Neuronal stem cell (in vitro differentiated cells): ENCODE data around the gene ALG14.

Source experiments
- DNase-seq: peaks from one replicate; pipeline ENCODE4 v3.0.0-alpha.2; 2013; ENCODE audit warnings: low spot score
- H2AFZ ChIP-seq: one replicate; pipeline ENCODE4 v1.6.1; 2013; ENCODE audit warnings: mild to moderate bottlenecking, low read length, inconsistent platforms
- H2AK5ac ChIP-seq: 2 replicates; pipeline ENCODE4 v1.6.1; 2013; ENCODE audit warnings: low read depth, mild to moderate bottlenecking, inconsistent platforms, low read length, moderate library complexity, mixed read lengths
- H2BK120ac ChIP-seq: 2 replicates; pipeline ENCODE4 v1.6.1; 2013; ENCODE audit warnings: low read depth, mild to moderate bottlenecking, inconsistent platforms, low read length, moderate library complexity, mixed read lengths
- H2BK12ac ChIP-seq: one replicate; pipeline ENCODE4 v1.6.1; 2013; ENCODE audit warnings: low read length, inconsistent platforms
- H2BK15ac ChIP-seq: 2 replicates; pipeline ENCODE4 v1.6.1; 2013; ENCODE audit warnings: mild to moderate bottlenecking, low read length, inconsistent platforms, mixed read lengths
- H2BK5ac ChIP-seq: one replicate; pipeline ENCODE4 v1.6.1; 2013; ENCODE audit warnings: inconsistent platforms, mild to moderate bottlenecking, low read length, moderate library complexity
- H3K14ac ChIP-seq: one replicate; pipeline ENCODE4 v1.6.1; 2013; ENCODE audit warnings: low read length, inconsistent platforms
- H3K18ac ChIP-seq: 2 replicates; pipeline ENCODE4 v1.6.1; 2013; ENCODE audit warnings: low read length, inconsistent platforms
- H3K23ac ChIP-seq: 2 replicates; pipeline ENCODE4 v1.6.1; 2013; ENCODE audit warnings: low read depth, mild to moderate bottlenecking, mixed read lengths, low read length, inconsistent platforms; ENCODE audit not compliant: poor library complexity
- H3K27ac ChIP-seq: replicated peaks from 3 replicates; pipeline ENCODE4 v1.5.1; 2013; ENCODE audit warnings: low read length, inconsistent platforms
- H3K27me3 ChIP-seq, 3 experiments: 2 replicates each; pipeline ENCODE4 v1.6.1; 2013; ENCODE audit warnings: low read length in 3 of 3, mild to moderate bottlenecking in 2 of 3, inconsistent platforms in 1 of 3, low read depth in 1 of 3, mixed read lengths in 1 of 3, moderate library complexity in 1 of 3; ENCODE audit not compliant: control insufficient read depth in 3 of 3, insufficient read depth in 3 of 3
- H3K36me3 ChIP-seq, 2 donors: replicated peaks in 1 of 2; 2 replicates each; pipeline ENCODE4 v1.6.1; 2013; ENCODE audit warnings: low read length in 2 of 2; ENCODE audit not compliant: control insufficient read depth in 2 of 2, insufficient read depth in 2 of 2
- H3K4ac ChIP-seq: 2 replicates; pipeline ENCODE4 v1.6.1; 2013; ENCODE audit warnings: inconsistent platforms, mild to moderate bottlenecking, low read length, moderate library complexity
- H3K4me1 ChIP-seq, 2 donors: 1 replicate in 1 of 2; 2 replicates in 1 of 2; pipeline ENCODE4 v1.6.1; 2013; ENCODE audit warnings: low read length in 2 of 2, low read depth in 1 of 2; ENCODE audit not compliant: control insufficient read depth in 2 of 2, insufficient read depth in 1 of 2
- H3K4me2 ChIP-seq: one replicate; pipeline ENCODE4 v1.6.1; 2013; ENCODE audit warnings: mild to moderate bottlenecking, low read length, inconsistent platforms; ENCODE audit not compliant: insufficient read depth, poor library complexity, severe bottlenecking
- H3K4me3 ChIP-seq, 2 donors: 2 replicates each; pipeline ENCODE4 v1.5.1; 2013; ENCODE audit warnings: low read length in 2 of 2, mild to moderate bottlenecking in 2 of 2, inconsistent platforms in 1 of 2, moderate library complexity in 1 of 2
- H3K79me1 ChIP-seq: one replicate; pipeline ENCODE4 v1.6.1; 2013; ENCODE audit warnings: low read depth, mild to moderate bottlenecking, inconsistent platforms, low read length, moderate library complexity
- H3K9ac ChIP-seq: one replicate; pipeline ENCODE4 v1.6.1; 2013; ENCODE audit warnings: mild to moderate bottlenecking, low read depth, low read length, inconsistent platforms; ENCODE audit not compliant: poor library complexity
- H3K9me3 ChIP-seq, 2 donors: replicated peaks in 1 of 2; 2 replicates each; pipeline versions ENCODE3 to v1.6.1; 2013; ENCODE audit warnings: low read length in 2 of 2, mild to moderate bottlenecking in 2 of 2, inconsistent platforms in 1 of 2, low read depth in 1 of 2, mixed read lengths in 1 of 2, moderate library complexity in 1 of 2; ENCODE audit not compliant: control insufficient read depth in 2 of 2, insufficient read depth in 1 of 2
- H4K8ac ChIP-seq: one replicate; pipeline ENCODE4 v1.6.1; 2013; ENCODE audit warnings: low read depth, mild to moderate bottlenecking, inconsistent platforms, low read length, moderate library complexity
- H4K91ac ChIP-seq: one replicate; pipeline ENCODE4 v1.6.1; 2013; ENCODE audit warnings: low read length, low read depth, mild to moderate bottlenecking, inconsistent platforms; ENCODE audit not compliant: poor library complexity
- WGBS, 2 donors: extraction: QIAGEN DNeasy Blood & Tissue Kit; methylation state at CpG; one replicate each; pipeline ENCODE4 v1.1.7; 2013; ENCODE audit warnings: missing lambda C conversion rate in 2 of 2, mixed read lengths in 1 of 2; ENCODE audit not compliant: insufficient read length in 2 of 2, insufficient replicate concordance in 1 of 2; ENCODE audit errors: extremely low coverage in 2 of 2; 5-methylcytosine and 5-hydroxymethylcytosine counted together

Gene ALG14

DNA sequence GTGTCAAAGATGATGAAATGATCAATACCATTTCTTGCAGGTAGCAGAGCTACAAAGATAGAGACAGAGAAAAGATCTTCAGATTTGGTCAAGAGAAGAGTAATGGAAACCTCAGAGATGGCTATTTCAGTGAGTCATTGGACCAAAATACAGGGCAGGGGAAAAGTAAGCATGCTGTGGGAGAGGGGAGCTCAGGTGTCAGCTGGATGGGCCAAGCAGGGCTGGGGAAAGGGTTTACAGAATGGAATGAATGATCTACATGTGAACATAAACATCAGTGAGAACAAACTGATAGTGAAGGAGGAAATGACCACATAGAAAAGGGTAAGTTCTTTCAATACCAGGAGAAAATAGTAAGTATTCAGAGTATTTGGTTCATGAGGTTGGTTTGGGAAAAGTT is 84.4 kb downstream of the ALG14 start:
- Histone ChIP-seq H3K4me3 (no peak overlapping the region), H4K91ac (no peak overlapping the region), H3K27ac (no peak overlapping the region), H2BK15ac (no peak overlapping the region), H3K4me1 (peaks cover 0 to 4% of the 10 kb centered on the region in 2 donors), H2BK5ac (no peak overlapping the region), H4K8ac (no peak overlapping the region), H3K14ac (no peak overlapping the region), H3K4me2 (no peak overlapping the region), H3K79me1 (no peaks in the 10 kb centered on the region), H3K18ac (no peak overlapping the region), H3K9me3 (no peaks in the 10 kb centered on the region), H2BK12ac (no peak overlapping the region), H2AK5ac (no peak overlapping the region), H3K27me3 (no peaks in the 10 kb centered on the region), H3K23ac (no peak overlapping the region), H2AFZ (no peak overlapping the region), H2BK120ac (no peak overlapping the region), H3K4ac (no peak overlapping the region), H3K9ac (no peak overlapping the region), H3K36me3 (no peaks in the 10 kb centered on the region)
- no peak for DNase-seq

DNA sequence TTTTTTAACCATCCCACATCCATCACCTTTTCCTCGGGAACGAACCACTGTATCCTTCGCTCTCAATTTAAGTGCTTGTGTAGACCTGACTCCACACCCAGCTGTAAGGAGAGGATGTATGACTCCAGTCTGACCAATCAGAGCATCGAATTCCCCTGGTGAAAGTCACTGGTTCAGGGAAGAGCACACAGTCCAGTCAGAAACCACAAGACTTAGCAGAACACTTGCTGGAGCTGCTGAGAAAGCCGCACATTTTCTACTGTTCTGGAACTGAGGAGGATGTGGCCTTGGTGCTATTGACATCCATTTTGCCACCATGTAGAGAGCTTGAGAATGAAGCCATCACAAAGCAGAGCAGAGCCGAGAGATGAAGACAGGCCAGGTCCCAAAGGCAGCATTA is 86.0 kb downstream of the ALG14 start:
- H4K91ac ChIP-seq = no peak overlapping the region
- no peak overlapping the region for H2BK12ac ChIP-seq
- DNase-seq = no peak
- no peak overlapping the region for H2AFZ ChIP-seq
- H3K23ac ChIP-seq = no peak overlapping the region
- no peak overlapping the region for H2BK15ac ChIP-seq
- H3K18ac ChIP-seq = no peak overlapping the region
- H2BK5ac ChIP-seq = no peak overlapping the region
- no CpG with 5 or more reads among the region's 6 CpGs for WGBS, 2 donors
- H3K14ac ChIP-seq = no peak overlapping the region
- peaks cover 0 to 4% of the 10 kb centered on the region in 2 donors for H3K4me1 ChIP-seq
- no peak overlapping the region for H3K4me3 ChIP-seq
- no peak overlapping the region for H3K4ac ChIP-seq
- H3K9ac ChIP-seq = no peak overlapping the region
- no peak overlapping the region for H4K8ac ChIP-seq
- H3K79me1 ChIP-seq = no peaks in the 10 kb centered on the region
- no peak overlapping the region for H2BK120ac ChIP-seq
- no peaks in the 10 kb centered on the region for H3K27me3 ChIP-seq
- no peaks in the 10 kb centered on the region for H3K36me3 ChIP-seq
- no peak overlapping the region for H3K27ac ChIP-seq
- H3K9me3 ChIP-seq = no peaks in the 10 kb centered on the region
- H2AK5ac ChIP-seq = no peak overlapping the region
- no peak overlapping the region for H3K4me2 ChIP-seq

- Histone ChIP-seq H2AK5ac (no peak overlapping the region), H3K27me3 (no peaks in the 10 kb centered on the region), H3K4me2 (no peak overlapping the region), H2BK120ac (no peak overlapping the region), H3K79me1 (no peaks in the 10 kb centered on the region), H3K14ac (no peak overlapping the region), H2BK5ac (no peak overlapping the region), H4K8ac (no peak overlapping the region), H3K23ac (no peak overlapping the region), H2BK15ac (no peak overlapping the region), H2AFZ (no peak overlapping the region), H3K18ac (no peak overlapping the region), H3K27ac (no peak overlapping the region), H4K91ac (no peak overlapping the region), H3K4me3 (no peak overlapping the region), H3K36me3 (no peaks in the 10 kb centered on the region), H3K4ac (no peak overlapping the region), H3K9me3 (no peaks in the 10 kb centered on the region), H3K9ac (no peak overlapping the region), H2BK12ac (no peak overlapping the region), H3K4me1 (peaks cover 2 to 3% of the 10 kb centered on the region in 2 donors)
- no CpG with 5 or more reads among the region's 7 CpGs for WGBS, 2 donors
- DNase-seq = no peak
Measured at GRCh38 chr1:94983171-94983739, 89.5 kb downstream of the ALG14 start.

DNA sequence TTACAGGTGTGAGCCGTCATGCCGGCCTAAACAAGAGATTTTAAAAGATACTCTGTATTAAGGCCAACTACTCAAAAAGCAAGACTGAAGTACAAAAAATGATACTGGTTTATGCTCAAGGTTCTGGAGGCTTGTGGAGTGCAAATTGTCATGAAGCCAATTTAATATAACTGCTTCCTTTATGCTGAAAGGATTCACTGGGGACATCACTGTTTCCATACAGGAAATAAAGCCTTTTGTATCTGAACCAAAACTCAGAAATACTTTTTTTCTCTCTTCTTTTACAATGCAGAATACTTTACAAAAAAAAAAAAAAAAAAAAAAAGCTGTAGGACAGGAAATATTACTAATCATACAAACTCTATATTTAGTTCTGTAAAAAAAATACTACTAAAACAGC is 90.4 kb downstream of the ALG14 start:
- Histone ChIP-seq H2BK12ac (no peak overlapping the region), H3K23ac (no peak overlapping the region), H2BK120ac (no peak overlapping the region), H3K4me2 (no peak overlapping the region), H4K91ac (no peak overlapping the region), H2AK5ac (no peak overlapping the region), H3K9ac (no peak overlapping the region), H3K4me1 (peaks cover 2 to 3% of the 10 kb centered on the region in 2 donors), H3K4ac (no peak overlapping the region), H3K9me3 (no peaks in the 10 kb centered on the region), H2BK5ac (no peak overlapping the region), H2AFZ (no peak overlapping the region), H3K4me3 (no peak overlapping the region), H3K14ac (no peak overlapping the region), H4K8ac (no peak overlapping the region), H3K36me3 (no peaks in the 10 kb centered on the region), H3K27me3 (no peaks in the 10 kb centered on the region), H3K79me1 (no peaks in the 10 kb centered on the region), H3K18ac (no peak overlapping the region), H2BK15ac (no peak overlapping the region), H3K27ac (no peak overlapping the region)
- no peak for DNase-seq
- no CpG with 5 or more reads among the region's 2 CpGs for WGBS, 2 donors
